ENCODE data around the gene NOTCH2.

NOTCH2 gene

GRCh38 chr1:119862276-119862675 lies 207.2 kb downstream of the NOTCH2 start:
- Histone ChIP-seq H3K27me3 (ENCODE audit: control insufficient read depth, low read length) (peaks cover 7% of the 10 kb centered on the region; the same call in 1 of the 2 replicates), H3K9me2 (replicated peaks; ENCODE audit: control insufficient read depth, low read length) (no peaks in the 10 kb centered on the region), H3K4me2 (ENCODE audit: low read length) (no peak overlapping the region), H3F3A (ENCODE audit: control insufficient read depth, insufficient read depth) (no peaks in the 10 kb centered on the region), H3K36me3 (ENCODE audit: control insufficient read depth, low read length) (no peaks in the 10 kb centered on the region), H3K79me2 (ENCODE audit: control insufficient read depth, low read length) (no peaks in the 10 kb centered on the region), H4K20me1 (ENCODE audit: control insufficient read depth, insufficient read depth, low read depth, low read length) (no peaks in the 10 kb centered on the region), H3K27ac (ENCODE audit: low read depth, low read length) (no peak overlapping the region), H3K4me3 (ENCODE audit: low read length) (no peak overlapping the region), H3K4me1 (ENCODE audit: control insufficient read depth, low read length) (no peaks in the 10 kb centered on the region), H3K9me3 (ENCODE audit: control insufficient read depth, insufficient read depth, low read length) (no peaks in the 10 kb centered on the region)
- TF ChIP-seq CTCF (IDR thresholded peaks at IDR 0.05; ENCODE audit: low read depth, low read length, poor library complexity, severe bottlenecking): no peak
- no peak for TF ChIP-seq EZH2phosphoT487 (IDR thresholded peaks at IDR 0.05; ENCODE audit: borderline replicate concordance, low read length)
